Activated CD4-positive, alpha-beta T cell treated with anti-CD3 and anti-CD28 coated beads, Interleukin-2, amount 50 U/mL, for 16 hours (primary cell): ENCODE measurements around the gene LANCL2.
"Not testable (repeated sequence)": the region's sequence is repeated elsewhere in the genome, so short reads cannot be mapped to it uniquely, and the experiment has no call there.

ENCODE experiments used
- DNase-seq: peaks from one replicate; pipeline ENCODE4 v3.0.0-alpha.2; 2020

LANCL2 gene

GRCh38 chr7:55438757-55439525 is 73.8 kb downstream of the LANCL2 start:
- DNase-seq, result no peak

- DNase-seq, result no peak
These were observed 74.5 kb downstream of the LANCL2 start for GRCh38 chr7:55439627-55440026.

GRCh38 chr7:55440040-55440690 is 75.0 kb downstream of the LANCL2 start:
- DNase-seq, result no peak

GRCh38 chr7:55441002-55441401 is 75.9 kb downstream of the LANCL2 start:
- DNase-seq, result no peak

GRCh38 chr7:55441774-55442522 is 76.8 kb downstream of the LANCL2 start:
- no peak for DNase-seq

- no peak for DNase-seq
These were observed 79.6 kb downstream of the LANCL2 start for GRCh38 chr7:55444786-55445185.

GRCh38 chr7:55448526-55448925 is 83.4 kb downstream of the LANCL2 start:
- no peak for DNase-seq

- DNase-seq, result no peak
These were observed 84.3 kb downstream of the LANCL2 start for GRCh38 chr7:55449205-55449991.

- DNase-seq, result no peak
These were observed 84.9 kb downstream of the LANCL2 start for GRCh38 chr7:55449992-55450535.

- DNase-seq, result no peak
These were observed 87.8 kb downstream of the LANCL2 start for GRCh38 chr7:55452971-55453370.

GRCh38 chr7:55457801-55458200 is 92.7 kb downstream of the LANCL2 start:
- no peak for DNase-seq

GRCh38 chr7:55458351-55458750 is 93.2 kb downstream of the LANCL2 start:
- no peak for DNase-seq

GRCh38 chr7:55463686-55464262 is 98.6 kb downstream of the LANCL2 start:
- no peak for DNase-seq

- no peak for DNase-seq
These were observed 99.3 kb downstream of the LANCL2 start for GRCh38 chr7:55464422-55464821.

- no peak for DNase-seq
These were observed 100.6 kb downstream of the LANCL2 start for GRCh38 chr7:55465691-55466090.

- no peak for DNase-seq
These were observed 102.0 kb downstream of the LANCL2 start for GRCh38 chr7:55467047-55467593.

GRCh38 chr7:55468495-55468894 is 103.4 kb downstream of the LANCL2 start:
- no peak for DNase-seq

GRCh38 chr7:55469271-55469681 is 104.1 kb downstream of the LANCL2 start:
- DNase-seq, result peak; percentile 28

GRCh38 chr7:55469721-55470120 is 104.6 kb downstream of the LANCL2 start:
- DNase-seq, result no peak

GRCh38 chr7:55470261-55470660 is 105.1 kb downstream of the LANCL2 start:
- DNase-seq, result no peak

- DNase-seq, result not testable (repeated sequence)
These were observed 106.5 kb downstream of the LANCL2 start for GRCh38 chr7:55471594-55471993.

- not testable (repeated sequence) for DNase-seq
These were observed 107.3 kb downstream of the LANCL2 start for GRCh38 chr7:55472406-55472805.
